Activated CD4-positive, alpha-beta T cell treated with anti-CD3 and anti-CD28 coated beads, Interleukin-2, Interleukin-6, amounts not matched to agents 100 ng/mL and 50 ng/mL, durations not matched to agents 16 hours and 8 hours (primary cell): ENCODE results near the gene HLA-DPA1.
"Not testable (repeated sequence)": the region's sequence is repeated elsewhere in the genome, so short reads cannot be mapped to it uniquely, and the experiment has no call there.

Source experiments
- DNase-seq: peaks from one replicate; pipeline ENCODE4 v3.0.0-alpha.2; 2020

Gene HLA-DPA1

DNA sequence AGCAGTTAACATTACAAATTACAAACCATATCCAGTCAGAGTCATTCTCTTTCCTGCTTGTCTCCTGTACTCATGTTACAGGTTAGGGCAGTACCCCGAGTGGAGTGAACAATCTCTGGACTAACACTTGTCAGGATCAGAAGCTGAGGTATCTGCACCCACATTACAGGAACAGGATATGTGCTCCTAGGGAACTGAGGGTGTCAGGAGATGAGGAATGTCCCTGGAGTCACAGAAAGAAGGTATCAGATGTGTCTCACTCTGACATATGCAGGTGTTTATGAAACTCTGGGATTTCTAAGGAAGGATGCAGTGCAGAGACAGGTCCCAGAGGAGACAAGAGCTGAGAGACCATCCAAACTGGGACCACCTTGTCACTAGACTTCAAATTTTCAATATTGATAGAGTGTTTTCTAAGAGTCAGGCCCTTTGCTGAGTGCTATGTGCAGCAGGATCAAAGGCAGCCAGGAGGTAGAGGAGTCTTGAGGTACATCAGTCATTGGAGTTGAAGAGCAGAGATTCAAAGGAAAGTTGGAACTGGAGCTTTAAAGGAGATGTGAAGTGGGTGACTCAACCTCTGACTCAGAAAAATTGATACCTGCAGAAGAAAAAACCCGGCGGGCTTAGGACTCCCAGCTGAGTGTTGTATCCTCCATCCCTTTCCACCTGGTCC lies 14.9 kb upstream of the HLA-DPA1 start:
- no peak for DNase-seq

DNA sequence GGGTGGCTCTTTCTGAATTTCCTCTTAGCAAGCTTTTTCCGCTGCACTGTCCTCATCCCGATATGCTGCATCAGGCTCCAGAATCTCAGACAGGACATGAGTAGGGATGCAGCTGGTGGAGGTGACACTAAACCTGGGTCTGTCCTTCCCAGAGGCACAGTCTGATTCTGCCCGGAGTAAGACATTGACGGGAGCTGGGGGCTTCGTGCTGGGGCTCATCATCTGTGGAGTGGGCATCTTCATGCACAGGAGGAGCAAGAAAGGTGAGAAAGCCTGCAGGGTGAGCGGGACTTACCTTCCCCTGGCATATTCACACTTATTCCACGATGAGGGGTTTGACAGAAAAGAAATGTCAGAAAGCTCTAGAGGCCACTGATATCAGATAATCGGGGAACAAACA lies 12.2 kb upstream of the HLA-DPA1 start:
- no peak for DNase-seq

DNA sequence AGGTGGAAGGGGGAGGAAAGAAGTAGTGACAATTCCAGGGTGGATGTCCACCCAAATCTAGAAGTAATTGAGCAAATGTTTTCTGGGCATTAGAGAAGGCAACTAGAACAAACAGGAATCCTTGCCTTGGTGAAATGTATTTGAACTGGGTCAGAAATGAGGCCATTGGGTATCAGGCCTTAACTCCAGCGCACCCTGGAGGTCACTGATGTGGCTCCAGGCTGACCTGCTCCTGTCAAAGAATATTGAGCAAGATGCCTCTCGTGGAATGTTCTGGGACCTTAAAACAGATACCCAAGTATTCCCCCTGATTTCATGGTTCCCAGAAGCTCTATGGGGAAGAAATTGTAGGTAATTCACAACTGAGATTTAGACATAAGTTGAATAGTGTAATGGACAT lies 9.3 kb upstream of the HLA-DPA1 start:
- DNase-seq, result peak; percentile 27

DNA sequence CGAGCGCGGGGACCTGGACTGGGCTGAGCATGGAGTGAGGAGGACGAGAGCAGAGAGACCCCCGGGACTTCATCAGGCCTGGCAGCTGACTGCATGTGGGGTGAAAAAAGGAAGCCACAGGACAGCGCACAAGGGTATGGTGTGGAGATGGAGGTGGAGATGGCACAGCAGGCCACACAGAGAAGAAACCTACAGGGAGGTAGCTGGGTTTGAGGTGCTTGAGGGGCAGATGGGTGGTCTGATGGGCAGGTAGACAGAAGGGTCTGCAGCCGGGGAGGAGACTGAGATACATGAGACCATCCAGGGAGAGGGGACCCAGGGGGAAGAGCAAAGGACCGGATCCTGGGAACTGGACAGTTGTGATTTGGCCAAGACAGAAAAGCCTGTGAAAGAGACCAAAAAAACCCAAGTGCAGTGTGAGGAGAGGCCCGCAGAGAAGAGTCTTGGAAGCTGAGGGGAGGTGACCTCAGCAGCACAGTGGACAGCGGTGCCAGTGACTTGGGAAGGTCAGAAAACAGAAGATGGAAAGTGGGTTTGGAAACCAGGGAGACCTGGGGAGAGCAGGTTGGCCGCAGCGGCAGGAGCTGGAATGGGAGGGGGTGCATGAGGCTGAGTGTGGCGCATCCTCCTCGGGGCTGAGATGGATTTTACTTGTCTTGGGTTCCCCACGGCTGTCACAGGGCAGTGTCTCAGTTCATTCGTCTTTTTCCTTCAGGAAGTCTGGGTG lies 7.8 kb upstream of the HLA-DPA1 start:
- DNase-seq, result no peak

DNA sequence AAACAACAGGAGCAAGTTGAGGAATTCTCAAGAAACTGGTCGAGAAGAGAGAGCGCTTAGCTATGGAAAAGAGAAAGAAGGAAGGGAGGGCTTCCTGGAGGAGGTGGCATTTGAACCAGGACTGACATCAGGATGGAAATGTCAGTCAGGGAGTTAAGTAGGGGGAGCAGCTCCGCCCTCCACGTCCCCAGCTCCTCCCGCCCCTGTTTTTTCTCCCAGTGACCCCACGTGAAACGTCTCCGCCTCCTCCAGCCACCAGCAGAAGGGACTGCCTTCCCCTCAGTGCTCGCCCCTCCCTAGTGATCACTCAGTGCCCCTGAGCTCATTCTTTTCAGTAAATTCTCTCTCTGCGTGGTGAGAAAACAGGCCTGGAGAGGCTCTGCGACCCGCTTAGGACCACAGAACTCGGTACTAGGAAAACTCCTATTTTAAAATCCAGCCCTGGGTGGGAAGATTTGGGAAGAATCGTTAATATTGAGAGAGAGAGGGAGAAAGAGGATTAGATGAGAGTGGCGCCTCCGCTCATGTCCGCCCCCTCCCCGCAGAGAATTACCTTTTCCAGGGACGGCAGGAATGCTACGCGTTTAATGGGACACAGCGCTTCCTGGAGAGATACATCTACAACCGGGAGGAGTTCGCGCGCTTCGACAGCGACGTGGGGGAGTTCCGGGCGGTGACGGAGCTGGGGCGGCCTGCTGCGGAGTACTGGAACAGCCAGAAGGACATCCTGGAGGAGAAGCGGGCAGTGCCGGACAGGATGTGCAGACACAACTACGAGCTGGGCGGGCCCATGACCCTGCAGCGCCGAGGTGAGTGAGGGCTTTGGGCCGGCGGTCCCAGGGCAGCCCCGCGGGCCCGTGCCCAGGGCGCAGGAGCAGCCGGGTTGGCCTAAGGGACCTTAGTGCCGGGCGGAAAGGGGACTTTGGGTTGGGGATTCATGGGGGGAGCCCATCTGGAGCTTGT lies 7.0 kb upstream of the HLA-DPA1 start:
- DNase-seq, result no peak

DNA sequence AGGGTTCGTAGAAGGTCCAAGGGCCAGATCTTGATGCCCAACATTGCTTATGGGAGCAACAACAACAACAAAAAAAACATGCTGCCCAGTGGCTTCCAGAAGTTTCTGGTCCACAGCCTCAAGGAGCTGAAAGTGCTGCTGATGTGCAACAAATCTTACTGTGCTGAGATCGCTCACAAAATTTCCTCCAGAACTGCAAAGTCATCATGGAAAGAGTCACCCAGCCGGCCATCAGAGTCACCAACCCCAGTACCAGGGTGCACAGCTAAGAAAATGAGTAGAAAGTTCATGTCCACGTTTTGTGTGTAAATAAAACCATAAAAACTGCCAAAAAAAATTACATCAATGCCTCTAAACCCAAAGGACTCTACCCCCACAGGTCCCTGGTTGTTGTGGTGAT lies 6.1 kb upstream of the HLA-DPA1 start:
- no peak for DNase-seq

DNA sequence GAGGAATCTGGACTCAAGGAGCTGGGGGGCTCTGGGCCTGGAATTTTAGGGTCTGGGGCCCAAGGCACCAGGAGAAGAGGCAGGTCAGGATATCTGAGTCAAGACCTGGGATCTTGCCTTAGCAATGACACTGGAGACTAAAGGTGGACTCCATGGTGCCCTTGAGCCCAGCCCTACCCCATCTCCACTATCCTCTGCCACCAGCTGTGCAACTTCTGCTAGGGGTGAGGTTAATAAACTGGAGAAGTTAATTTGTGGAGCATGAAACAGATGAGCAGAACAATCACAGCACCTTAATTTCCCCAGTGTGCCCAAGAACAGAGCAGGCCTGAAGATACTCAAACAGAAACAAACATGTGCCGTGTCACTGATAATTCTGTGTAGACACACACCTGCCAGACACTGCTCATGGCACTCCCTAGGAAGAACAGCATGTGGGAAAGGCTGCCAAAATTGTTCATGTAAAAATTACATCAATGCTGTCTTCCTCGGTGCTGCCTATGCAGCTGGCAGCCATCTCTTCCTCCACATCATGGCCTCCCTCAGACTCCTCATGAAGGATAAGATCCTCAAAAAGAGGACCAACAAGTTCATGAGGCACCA lies 5.6 kb upstream of the HLA-DPA1 start:
- DNase-seq, result no peak

DNA sequence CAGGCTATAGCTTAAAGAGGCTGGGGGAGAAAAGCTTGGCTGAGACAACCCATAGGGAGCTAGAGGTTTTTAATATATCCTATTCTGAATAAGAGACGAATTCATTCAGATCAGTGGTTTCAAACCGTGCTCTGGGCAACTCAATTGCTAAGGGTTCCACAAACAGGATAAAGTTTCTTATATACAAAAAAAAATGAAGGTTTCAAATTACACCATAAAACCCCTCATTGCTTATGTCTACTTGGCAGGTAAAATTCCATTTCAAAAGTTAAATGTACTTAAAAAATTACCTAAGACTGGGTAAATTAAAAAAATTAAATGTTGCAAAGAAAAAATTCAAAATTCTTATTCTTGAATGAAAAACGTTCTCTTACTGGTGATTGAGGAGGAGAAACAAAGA lies 5.0 kb upstream of the HLA-DPA1 start:
- DNase-seq, result no peak

DNA sequence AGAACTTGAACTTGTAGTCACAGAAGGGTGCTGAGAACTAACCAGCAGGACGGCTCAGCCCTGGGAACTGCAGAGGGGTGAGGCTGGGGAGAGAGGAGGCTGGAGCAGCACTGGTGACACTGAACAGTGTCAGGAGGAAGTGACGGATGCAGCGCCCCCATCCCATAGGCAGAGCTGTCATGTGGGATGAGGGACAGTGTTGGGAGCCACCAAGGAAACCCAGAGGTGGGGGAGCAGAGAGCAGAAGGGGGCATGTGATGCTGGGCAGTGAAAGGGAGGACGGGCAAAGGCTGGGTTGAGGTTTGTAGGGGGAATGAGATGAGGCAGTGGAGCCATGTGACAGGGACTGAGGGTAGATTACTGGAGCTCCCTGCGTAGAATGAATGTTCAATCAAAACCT lies 4.5 kb upstream of the HLA-DPA1 start:
- DNase-seq, result no peak

DNA sequence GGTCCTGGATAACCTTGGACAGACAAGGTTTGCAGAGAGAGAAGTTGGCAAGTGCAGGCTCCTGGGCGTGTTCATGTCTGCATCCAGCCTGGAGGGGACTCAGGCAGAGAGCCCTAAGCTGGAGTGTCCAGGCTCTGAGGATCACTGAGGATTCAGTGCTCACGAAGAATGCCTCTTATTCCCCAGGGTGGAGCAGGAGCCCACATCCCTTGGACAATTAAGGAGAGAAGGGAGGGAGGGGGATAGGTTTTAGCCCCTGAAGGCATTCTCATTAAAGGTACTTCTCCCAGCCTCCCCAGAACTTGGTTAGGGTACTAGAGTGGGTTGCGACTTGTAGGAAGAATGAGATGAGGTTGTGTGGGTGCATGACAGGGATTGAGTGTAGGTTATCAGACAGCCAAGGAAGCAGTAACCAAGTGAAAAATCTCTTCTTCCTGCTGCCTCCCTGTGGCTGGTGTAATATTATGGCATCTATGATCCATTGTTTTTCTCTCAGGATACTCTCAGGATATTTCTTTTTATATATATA lies 3.0 kb upstream of the HLA-DPA1 start:
- DNase-seq, result no peak

DNA sequence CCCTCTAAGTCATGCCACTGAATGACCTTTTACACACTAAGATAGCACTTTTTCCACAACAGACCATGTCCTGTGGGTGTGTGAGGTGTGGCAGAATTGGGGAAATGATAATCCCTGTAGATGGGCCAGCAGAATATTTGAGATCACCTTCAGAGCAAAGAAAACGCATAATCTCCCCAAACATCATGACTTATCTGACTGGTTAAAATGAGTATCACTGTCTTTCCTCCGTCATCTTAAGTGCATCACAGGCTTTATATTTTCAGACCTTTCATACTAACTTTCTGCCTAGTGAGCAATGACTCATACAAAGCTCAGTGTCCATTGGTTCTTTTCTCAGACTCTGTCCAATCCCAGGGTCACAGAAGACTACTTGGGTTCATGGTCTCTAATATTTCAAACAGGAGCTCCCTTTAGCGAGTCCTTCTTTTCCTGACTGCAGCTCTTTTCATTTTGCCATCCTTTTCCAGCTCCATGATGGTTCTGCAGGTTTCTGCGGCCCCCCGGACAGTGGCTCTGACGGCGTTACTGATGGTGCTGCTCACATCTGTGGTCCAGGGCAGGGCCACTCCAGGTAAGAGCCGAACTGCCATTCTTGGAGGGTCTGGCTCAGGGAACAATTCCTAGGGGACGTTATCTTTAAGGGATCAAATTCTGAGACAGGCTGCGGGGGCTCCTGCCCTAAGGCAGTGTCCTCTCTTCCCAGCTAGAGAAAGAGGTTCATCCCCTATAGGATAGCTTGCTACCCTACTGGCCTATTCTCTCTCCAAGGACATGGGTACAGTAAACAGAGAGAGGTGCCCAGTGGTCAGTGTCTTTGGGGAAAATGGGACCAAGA lies 2.3 kb upstream of the HLA-DPA1 start, which contains the start of gene HLA-DPB1:
Gene HLA-DPB1, plus strand, starts transcription at position 423 of the 838 bp plus-strand sequence. Its CDS starts 52 bp downstream, at position 475.
- peak; percentile 84 for DNase-seq

DNA sequence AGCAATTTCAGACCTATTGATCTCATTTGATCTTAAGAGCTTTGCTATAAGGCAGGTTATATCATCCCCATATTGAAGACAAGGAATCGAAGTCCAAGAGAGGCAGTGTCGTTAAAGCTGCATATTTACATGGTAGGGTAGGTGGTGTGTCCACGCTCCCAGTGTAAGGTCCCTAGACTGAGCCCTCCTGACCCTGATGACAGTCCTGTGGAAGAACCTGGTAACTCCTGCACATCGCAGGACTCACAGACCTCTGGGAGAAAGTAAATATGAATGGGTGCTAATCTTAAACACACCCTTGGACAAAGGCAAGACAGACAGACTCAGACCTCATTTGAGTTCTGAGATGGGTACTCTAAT lies 1.7 kb upstream of the HLA-DPA1 start:
- no peak for DNase-seq

DNA sequence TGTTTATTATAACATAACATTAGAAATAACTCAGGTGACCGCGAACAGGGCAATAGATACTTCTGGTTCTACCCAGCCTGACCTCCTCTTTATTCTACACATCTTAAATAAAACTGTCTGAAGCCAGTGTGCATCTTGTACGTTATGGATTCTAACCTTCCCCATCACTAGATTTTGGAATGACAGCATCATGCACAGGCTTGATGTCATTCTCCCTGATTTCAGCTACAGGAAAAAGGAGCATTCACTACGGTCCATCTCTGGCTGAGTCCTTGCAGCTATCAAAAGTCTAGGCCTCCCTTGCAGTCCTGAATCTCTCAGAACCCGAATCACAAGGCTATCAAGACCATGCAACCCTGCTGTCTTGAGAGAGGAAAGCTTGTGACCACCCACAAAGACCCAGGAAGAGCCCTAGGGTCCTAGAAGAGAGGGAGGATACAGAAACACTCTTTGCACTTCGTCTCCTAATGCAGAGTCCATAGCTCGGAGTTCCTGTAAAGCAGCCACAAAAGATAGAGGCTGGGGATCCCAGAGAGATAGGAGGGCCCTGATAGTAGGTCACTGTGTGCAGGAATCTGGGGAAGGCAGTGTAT lies 845 bp downstream of the HLA-DPA1 start:
- no peak for DNase-seq

DNA sequence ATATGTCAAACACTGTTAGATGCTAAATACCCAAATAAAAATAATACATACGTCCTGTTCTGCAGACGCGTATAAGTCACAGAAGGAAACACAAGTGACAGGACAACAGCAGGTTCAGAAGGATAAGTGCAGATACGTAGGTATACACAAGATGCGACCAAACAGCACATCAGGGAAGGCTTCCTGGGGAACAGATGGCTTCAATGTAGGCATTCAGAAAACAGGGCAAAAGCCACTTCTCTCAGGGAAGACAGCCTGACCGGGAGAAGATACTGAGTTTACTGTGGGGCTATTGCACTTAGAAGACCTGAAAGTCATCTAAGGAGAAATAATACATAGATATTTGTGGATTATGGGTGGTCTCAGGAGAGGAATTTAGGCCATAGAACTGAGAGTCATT lies 1.9 kb downstream of the HLA-DPA1 start:
- DNase-seq, result no peak

DNA sequence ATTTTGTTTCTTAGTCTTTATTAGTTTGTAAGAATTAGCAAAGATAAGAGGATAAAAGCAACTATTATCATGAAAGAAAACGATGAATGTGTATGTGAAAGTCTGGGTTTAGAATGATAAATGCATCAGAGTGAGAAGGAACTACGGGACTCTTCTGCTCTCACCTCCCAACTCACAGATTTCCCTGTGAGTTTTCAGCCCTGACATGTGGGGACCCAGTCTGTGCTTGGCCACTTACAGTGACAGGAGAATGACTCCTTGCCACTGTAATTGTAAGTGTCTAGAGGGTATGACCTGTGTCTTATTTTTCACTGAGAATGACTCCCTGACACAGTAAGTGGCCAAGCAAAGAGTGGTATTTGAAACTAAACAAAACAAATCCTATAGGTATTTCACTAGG lies 2.5 kb downstream of the HLA-DPA1 start:
- no peak for DNase-seq

DNA sequence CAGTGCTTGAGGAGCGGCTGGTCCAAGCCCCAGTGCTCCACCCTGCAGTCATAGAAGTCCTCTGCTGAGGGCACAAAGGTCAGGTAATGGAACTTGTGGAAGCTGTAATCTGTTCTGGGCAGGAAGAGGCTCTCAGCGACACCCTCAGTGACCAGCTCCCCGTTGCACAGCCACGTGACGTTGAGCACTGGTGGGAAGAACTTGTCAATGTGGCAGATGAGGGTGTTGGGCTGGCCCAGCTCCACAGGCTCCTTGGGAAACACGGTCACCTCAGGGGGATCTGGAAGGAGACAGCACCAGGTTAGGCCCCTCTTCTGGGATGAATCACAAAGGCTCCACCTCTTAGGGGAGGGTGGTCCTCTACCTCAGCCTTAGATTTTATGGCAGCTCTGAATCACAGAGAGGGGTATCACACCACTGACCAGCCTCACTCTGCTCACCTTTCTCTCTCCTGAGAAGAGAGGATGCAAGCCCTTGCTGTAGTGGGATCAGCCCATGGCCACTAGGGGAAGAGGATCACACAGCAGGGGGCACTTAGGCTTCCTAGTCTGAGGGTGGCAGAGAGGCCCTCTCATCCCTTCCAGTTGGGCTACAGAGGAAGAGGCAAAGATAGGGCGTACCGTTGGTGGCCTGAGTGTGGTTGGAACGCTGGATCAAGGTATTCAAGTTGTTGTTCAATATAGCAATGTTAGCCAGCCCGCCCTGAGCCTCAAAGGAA lies 4.3 kb downstream of the HLA-DPA1 start:
- no peak for DNase-seq

DNA sequence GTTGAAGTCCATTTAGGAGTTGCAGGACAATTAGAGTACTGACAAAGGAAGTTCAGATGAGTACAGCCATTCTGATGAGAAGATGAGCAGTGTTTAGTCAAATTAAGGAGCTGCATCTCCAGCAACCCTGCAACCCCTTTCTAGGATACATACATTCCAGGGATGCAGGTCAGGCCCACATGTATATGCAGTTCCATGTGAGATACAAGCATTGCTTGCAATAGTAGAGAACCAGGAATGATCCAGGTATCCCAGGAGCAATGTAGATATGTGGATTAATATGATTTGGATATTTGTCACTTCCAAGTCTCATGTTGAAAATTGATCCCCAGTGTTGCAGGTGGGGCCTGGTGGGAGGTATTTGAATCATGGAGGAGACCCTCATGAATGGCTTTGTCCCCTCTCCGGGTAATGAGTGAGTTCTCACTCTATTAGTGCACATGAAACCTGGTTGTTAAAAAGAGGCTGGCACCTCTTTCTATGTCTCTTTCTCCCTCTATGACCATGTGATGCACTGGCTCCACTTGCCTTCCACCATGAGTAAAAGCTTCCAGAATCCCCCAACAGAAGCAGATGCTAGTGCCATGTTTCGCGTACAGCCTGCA lies 6.4 kb downstream of the HLA-DPA1 start:
- no peak for DNase-seq

DNA sequence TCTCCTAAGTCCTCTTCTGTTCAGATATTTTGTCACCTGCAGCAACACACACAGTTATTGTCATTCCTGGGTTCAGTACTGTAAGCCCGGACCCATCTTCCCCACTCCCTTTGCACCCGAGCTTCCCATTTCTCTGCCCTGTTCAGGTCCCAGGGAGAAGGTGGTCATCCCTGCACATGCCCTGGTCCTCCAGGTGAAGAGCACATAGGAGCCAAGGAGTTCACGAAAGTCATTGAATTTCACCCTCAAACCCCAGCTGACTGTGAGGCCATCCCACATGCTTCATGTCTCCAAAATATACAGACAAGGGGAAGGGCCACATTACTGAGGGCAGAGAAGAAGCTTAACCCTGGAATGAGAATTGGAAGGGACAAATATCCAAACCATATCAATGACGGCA lies 8.1 kb downstream of the HLA-DPA1 start:
- no peak for DNase-seq

DNA sequence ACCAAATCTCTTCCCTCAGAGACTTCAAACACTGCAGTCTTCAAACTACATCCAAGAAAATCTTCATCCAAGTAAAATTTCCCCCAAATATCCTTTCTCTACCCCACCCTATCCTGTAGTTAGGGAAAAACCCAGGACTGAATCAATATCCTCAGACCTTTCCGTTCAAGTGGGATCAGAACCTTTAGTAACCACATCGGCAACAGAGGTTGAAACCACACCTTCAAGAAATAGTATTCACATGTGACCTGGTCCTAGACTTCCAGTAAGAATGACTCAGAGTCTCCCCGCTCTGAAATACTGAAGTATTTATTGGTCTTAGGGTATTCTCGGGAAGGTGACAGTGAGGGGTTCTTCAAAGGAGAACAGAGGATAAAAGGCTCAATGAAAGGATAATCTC lies 8.7 kb downstream of the HLA-DPA1 start:
- DNase-seq, result no peak

DNA sequence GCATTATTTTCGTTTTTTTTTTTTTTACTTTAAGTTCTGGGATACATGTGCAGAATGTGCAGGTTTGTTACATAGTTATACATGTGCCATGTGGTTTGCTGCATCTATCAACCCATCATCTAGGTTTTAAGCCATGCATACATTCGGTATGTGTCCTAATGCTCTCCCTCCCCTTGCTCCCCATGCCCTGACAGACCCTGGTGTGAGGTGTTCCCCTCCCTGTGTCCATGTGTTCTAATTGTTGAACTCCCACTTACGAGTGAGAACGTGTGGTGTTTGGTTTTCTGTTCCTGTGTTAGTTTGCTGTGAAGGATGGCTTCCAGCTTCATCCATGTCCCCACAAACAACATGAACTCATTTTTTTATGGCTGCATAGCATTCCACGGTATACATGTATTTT lies 10.0 kb downstream of the HLA-DPA1 start:
- DNase-seq, result not testable (repeated sequence)
